Stimulated activated CD8-positive, alpha-beta memory T cell treated with anti-CD3 and anti-CD28 coated beads, Interleukin-12 subunit alpha, Interleukin-12 subunit beta, amount 100 ng/mL, for 1 hour (primary cell): ENCODE data around the gene MLLT10.
"Not testable (repeated sequence)": the region's sequence is repeated elsewhere in the genome, so short reads cannot be mapped to it uniquely, and the experiment has no call there.

ENCODE experiments used
- DNase-seq: peaks from one replicate; pipeline ENCODE4 v3.0.0-alpha.2; 2020; ENCODE audit warnings: low read depth

Gene MLLT10

DNA sequence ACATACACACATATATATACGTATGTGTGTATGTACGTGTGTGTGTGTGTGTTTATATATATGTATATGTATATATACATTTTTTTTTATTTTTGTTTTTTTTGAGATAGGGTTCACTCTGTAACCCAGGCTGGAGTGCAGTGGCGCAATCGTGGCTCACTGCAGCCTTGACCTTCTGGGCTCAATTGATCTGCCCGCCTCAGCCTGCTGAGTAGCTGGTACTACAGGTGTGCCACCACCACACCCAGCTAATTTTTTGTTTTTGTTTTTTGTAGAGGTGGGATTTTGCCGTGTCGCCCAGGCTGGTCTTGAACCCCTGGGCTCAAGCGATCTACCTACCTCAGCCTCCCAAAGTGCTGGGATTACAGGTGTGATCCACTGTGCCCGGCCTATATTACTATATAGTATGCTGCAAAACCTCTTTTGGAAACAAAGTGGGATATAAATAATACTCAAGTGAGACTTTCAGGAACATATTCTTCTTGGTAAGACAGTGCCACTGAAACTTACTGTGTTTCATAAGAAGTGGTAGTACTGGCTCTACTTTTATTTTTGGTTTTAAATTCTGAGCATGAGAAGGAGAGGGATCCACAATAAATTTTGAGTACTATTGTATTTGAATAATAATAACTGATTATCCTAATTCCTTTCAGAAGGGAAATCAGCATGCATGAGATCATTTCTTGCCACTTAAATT is 51.0 kb downstream of the MLLT10 start:
- DNase-seq, result no peak

DNA sequence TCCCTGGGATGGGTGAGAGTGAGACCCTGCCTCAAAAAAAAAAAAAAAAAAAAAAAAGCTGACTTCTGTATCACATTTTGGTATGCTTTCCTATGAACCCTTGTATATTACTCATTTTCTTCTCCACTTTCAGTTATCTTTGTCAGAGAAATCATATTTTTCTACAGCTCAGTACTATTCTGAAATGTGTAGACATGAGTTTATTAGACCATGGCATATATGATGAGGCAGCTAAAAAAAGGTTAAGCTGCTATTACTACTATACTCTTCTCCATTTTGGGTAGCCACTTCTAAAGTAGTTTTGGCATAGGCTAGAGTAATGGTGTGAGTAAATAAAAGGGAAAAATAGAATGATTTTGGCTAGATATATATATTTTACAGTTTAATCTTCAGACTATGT is 53.4 kb downstream of the MLLT10 start:
- no peak for DNase-seq

DNA sequence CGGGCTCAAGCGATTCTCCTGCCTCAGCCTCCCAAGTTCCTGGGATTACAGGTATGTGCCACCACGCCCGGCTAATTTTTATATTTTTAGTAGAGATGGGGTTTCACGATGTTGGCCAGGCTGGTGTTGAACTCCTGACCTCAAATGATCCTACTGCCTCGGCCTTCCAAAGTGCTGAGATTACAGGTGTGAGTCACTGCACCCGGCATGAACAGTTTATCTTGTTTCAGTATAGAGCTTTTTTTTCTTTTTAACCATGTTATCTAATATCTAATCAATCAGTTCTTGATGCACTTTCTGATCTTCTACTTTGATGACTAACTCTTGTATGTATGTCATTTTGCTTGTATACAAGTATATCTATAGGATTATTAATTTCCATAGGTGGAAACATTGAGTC is 54.1 kb downstream of the MLLT10 start:
- DNase-seq, result not testable (repeated sequence)

DNA sequence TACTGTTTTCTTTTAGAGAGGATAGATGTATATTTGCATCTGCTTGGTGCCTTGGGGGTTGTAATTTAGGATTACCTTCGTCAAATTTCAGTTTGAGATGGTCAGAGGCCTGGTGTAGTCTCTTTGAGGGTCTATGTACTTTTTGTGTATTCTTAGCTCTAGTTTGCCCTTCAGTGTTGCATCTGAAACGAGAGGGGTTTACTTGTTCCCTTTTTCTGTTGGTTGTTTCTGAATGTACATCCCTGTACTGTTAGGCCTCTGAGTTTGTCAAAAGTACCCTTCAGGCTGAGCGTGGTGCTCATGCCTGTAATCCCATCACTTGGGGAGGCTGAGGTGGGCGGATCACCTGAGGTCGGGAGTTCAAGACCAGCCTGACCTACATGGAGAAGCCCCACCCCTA is 60.0 kb downstream of the MLLT10 start:
- no peak for DNase-seq

DNA sequence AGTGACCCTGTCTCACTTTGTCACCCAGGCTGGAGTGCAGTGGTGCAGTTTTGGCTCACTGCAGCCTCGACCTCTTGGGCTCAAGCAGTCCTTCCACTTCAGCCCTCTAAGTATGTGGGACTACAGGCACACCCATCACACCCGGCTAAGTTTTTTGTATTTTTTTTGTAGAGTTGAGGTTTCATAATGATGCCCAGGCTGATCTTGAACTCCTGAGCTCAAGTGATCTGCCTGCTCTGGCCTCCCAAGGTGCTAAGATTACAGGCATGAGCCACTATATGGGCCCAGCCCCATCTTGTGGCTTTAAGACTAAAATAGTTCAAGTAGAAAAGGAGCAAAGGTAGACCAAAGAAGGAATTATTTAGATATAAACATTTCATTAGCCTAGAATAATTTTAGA is 65.5 kb downstream of the MLLT10 start:
- no peak for DNase-seq

DNA sequence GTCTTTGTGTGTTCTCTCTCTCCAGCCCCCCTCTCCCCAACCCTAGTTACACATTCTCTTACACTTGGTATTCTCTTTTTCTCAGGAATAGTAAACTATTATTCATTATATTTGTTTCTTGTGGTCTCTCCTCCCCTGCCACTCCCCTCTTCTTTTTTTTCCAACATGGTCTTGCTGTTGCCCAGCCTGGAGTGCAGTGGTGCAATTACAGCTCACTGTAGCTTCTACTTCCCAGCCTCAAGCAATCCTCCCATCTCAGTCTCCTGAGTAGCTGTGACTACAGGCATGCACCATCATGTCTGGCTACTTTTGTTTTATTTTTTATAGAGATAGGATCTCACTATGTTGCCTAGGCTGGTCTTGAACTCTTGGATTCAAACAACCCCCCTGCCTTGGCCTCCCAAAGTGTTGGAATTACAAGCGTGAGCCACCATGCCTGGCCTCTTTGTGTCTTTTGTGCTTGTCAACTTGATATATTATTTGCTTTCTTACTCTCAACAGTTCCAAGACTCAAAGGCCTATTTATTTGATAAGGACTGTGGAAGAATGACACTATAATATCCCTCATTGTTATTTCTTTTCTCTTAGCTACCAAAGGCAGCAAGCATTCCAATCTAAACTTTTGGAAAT is 66.9 kb downstream of the MLLT10 start:
- DNase-seq, result no peak

DNA sequence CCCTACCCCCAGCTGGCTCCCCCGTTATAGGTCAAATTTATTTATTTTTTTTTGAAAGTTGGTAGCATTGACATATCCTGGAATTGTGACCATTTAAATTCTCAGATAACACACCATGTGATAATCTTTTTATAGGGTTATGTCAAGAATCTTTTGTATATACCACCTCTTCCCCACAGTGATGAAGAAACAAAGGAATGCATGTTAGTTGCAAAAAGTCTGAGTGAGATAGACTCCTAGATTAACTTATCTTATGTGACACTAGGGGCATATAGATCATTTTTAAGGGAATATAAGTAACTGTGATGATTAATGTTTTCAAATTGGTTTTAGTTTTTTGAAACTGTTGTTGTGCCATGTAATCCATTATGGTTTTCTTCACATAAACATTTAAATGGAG is 68.3 kb downstream of the MLLT10 start:
- DNase-seq, result no peak

DNA sequence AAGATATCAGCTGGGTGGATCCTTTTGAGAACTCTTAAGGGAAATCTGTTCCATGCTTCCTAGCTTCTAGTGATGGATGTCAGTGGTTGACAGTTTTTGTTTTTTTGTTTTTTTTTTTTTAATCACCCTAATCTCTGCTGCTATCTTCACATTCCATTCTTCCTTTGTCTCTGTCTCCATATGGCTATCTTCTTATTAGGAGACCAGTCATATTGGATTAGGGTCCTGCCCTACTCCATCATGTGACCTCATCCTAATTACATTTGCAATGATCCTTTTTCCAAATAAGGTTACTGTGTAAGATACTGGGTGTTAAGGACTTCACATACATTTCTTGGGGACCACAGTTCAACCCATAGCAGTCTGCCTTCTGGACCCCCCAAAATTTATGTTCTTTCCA is 69.7 kb downstream of the MLLT10 start:
- no peak for DNase-seq

DNA sequence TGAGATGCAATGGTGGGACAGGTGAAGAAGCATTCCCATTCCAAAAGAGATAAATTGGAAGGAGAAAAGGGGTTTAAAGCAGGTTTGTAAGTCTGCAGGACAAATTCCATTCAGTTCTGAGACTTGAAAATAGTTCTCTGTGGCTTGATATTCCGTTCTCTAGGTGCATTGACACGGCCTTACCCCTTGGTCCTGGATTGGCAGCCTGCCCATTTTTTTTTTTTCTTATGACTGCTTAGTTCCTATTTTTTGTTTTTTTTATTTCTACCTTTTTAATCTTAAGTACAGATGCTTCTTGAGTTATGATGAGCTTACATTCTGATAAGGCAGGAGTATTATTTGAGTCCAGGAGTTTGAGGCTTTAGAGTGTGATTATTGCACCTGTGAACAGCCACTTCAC is 70.6 kb downstream of the MLLT10 start:
- no peak for DNase-seq

DNA sequence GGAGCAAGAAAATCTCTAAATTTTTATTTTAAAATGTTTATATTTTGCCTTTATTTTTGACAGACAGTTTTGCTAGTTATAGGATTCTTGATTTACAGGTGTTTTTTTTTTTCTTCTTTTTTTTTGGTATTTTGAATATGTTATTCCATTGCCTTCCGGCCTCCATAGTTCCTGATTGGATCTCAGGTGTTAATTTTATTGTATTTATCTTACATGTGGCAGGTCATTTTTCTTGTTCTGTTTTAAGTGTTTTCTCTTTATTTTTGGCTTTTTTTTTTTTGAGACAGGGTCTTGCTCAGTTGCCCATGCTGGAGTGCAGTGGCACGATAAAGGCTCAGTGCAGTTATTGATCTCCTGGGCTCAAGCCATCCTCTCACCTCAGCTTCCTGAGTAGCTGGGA is 73.9 kb downstream of the MLLT10 start:
- DNase-seq, result no peak

DNA sequence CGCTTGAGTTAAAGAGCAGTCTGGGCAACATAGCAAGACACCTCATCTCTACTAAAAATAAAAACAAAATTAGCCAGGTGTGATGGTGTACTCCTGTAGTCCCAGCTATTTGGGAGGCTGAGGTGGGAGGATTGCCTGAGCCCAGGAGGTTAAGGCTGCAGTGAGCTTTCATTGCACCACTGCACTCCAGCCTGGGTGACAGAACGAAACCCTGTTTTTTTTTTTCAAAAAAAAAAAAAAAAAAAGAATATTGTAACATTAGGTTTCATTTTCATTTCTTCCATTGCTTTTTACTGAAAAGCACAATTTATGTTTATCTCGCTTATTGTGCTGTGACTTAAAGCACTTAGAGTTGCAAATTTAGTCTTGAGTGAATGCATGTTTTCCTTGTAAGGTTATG is 80.0 kb downstream of the MLLT10 start:
- no peak for DNase-seq

DNA sequence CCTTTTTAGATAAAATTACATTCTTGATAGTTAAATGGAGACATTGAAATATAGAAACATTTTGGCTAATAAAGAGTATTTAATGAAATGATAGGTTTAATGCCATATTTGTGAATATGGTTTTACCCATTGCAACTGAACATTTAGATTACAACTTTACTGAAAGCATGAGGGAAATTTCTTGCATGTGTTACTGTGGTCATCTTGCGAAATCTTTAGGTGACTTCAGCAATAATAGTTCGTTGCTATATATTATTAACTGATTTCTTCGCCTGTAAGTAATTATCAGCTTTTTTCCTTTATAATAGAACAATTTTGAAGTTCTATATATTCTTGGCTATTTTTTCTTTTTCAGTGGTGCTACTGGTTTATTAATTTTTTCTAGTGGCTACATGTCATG is 83.2 kb downstream of the MLLT10 start:
- no peak for DNase-seq

DNA sequence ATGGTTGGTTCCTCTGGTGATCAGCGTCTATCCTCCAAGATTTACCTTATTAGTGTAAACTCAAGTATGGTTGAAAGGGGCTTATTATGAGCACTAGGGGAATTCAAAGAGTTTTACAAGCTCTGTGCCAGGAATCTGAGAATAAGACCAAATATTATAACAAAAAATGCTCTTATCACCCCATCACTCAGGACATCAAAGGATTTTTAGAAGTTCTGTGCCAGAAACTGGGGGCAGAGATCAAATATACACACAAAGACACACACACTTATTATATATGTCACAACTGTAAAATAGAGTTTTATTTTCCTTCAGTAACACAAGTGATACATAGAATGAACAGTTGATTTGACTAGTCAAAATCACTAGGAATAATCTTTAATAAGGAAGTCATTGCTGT is 89.3 kb downstream of the MLLT10 start:
- no peak for DNase-seq

DNA sequence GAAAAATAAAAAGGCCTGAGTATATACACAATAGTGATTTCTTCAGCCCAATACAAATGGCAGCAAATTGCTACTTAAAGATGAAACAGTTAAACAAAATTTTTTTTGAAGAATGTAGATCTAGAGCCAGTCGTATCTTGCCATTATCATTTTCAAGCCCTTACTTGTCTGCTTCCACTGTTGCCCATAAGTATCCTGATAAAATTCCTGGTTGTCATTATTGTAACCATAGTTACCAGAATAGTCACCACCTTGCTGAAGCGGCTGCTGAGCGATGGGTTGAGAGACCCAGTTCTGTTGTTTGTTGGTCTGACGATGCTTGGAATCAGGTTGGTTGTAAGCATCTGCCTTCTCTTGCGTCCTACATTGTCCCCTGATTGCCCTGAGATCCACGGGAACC is 90.4 kb downstream of the MLLT10 start:
- DNase-seq, result not testable (repeated sequence)

DNA sequence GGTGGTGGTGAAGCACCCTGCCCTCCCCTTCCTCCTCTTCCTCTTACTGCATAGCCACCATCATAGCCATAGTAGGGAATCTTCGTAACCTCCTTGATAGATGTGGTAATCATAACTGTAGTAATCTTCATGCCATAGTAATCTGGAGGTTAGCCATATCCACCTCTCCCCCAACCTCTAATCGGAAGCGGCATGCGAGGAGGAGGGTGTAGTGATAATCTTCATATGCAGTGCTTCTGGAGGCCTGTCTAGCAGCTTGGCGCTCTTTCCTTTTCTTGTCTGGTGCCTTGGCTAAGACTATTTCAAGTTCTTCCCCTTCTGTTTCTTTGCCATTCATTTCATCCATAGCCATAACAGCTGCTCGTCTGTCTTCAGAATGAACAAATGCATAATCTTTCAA is 90.9 kb downstream of the MLLT10 start:
- DNase-seq, result no peak

DNA sequence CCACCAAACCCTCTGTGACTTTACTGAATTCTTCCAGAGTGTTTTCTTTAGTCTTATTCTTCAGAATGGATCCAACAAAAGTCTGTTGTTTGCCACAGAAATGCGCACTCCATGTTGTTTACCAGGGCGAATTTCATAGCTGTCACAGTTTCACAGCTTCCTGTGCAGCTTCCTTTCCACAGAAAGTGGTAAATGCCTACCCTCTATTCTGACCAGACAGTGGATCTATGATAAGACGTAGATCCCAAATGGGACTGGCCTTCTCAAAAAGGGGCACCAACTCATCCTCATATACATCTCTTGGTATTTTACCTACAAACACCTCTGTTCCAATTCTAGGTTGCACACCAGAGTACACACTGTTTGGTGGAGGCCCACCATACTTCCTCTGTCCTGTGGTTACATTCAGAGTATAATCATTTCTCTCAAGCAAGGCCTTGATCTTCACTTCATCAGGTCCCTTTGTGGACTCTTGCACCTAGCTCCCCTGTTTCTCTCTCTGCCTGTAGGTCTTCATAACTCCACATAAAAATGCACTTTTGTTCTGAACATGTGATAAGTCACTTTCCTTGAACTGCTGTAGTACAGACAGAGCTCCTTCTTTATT is 91.7 kb downstream of the MLLT10 start:
- DNase-seq, result no peak

DNA sequence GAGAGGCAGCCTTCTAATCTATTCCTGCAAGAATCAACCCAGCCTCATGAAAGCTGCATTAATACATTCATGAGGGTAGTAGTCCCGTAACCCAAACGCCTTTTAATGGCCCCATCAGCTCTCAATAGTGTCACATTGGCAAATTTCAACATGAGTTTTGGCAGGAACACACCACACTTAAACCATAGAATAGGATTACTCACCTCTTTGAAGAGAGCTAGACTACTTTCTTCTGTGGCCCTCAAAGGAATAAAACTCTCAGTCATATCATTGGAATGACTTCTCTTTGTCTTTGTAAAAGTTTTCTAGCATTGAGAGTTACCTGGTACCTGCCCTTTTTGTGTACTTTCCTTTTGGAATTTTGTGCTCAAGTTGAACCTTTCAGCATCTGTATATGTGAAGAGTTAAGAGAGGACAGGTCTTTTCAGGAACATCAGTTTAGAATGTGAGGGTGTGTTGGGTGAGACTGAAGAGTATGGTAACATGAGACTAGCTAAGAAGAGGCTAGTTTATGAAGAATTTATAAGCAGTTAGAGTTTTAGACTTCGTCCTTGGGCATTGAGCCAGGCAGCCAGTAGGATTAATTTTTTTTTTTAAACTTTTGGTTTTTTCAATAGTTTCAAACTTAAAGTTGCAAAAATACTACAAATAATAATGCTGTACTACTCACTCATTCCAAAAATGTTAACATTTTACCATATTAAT is 92.6 kb downstream of the MLLT10 start:
- DNase-seq, result no peak

DNA sequence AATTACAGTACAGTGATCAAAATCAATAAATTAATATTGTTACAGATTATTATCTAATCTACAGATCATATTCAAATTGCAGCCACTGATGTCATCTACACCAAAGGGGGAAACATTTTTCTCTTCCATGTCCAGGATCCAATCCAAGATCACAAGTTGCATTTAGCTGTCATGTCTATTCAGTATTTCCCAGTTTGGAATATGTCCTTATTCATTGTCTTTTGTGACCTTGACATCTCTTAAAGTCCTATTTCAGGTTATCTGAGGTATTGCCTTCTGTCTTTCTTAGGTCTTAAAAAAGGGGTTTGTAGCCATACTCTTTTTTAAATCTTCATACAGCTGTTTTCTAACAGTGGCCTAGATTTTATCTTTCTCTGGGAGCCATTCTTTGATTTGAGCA is 93.3 kb downstream of the MLLT10 start:
- no peak for DNase-seq

DNA sequence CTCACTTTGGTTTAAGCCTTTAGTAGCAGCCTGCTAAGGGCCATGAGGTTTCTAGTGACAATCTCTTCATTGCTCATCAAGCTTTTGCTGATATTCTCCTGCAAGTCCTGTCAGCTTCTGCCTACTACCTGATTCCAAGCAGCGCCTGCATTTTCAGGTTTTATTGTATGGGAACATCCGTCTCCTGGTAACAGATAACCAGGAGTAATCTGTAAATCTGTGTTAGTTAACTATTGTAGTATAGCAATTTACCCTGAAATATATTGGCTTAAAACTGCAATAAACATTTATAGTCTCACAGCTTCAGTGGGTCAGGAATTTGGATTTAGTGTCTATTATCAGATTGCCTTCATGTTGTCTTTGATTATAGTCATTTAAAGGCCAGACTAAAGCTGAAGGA is 94.0 kb downstream of the MLLT10 start:
- no peak for DNase-seq

DNA sequence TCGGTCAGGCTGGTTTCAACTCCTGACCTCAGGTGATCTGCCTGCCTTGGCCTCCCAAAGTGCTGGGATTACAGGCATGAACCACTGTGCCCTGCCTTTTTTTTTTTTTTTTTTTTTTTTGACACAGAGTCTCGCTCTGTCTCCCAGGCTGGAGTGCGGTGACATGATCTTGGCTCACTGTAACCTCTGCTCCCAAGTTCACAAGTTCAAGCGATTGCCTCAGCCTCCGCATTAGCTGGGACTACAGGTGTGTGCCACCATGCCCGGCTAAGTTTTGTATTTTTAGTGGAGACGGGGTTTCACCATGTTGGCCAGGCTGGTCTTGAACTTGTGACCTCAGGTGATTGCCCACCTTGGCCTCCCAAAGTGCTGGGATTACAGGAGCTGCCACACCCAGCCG is 94.6 kb downstream of the MLLT10 start:
- DNase-seq, result not testable (repeated sequence)

DNA sequence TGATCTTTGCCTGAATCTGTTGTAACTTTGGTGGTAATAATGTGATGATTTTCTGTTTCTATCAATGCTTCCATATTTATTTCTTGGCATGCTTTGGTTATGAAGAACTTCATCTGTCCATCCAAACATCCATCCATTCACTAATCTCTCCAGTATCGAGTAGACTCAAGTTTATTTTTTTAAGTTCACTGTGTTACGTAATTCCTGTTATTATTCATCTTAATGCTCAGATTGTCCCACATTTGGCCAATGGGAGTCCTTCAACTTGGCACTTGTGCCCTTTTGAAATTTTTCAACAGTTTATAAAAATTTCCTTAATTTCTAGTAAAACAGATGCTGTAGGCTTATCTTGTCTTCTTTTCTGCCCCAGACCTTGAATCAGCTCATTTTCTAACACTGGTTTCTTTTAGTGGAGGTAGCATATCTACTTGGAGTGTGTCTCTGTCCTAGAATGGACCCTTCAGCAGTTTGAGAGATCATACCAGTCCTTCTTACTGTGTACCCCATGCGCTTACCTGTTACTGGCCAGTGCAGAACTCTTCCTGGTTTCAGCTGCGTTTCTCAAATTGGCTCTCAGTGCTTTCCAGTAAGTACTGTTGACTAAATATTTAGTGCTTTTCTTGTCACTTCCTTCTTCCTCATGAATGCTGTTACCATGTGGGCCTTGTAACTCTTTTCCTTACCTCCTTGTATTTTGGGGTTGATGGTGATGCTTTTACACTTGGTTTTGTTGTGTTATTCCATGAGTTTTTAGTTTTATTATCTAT is 100.8 kb downstream of the MLLT10 start:
- no peak for DNase-seq

DNA sequence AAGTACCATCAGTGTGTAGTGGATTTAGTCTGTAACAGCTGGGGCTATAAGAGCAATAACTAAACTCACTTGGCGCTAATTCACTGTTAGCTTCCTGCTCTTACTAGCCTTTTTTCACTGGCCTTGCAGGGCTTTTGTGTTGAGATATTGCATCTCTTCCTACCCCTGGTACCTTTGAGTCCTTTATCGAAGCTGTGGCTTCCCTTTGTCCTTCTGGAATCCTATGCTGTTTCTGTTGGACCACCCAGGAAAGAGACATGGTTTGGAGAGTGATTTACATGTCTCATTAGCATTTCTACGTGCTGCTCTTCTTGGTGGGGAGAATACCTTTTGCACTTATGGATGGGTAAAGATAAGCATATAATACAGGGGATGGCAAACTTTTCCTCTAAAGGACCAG is 103.8 kb downstream of the MLLT10 start:
- DNase-seq, result no peak
